Measurements from ENCODE around the gene VIM. TPM values are rescaled to one million over a fixed set of nuclear protein-coding genes. Genes with fewer than 3 reads are reported as not detected.

VIM gene
- total and polyA plus RNA-seq, 8 donors, result 1,589 to 2,224 (median 1,841) TPM

DNA sequence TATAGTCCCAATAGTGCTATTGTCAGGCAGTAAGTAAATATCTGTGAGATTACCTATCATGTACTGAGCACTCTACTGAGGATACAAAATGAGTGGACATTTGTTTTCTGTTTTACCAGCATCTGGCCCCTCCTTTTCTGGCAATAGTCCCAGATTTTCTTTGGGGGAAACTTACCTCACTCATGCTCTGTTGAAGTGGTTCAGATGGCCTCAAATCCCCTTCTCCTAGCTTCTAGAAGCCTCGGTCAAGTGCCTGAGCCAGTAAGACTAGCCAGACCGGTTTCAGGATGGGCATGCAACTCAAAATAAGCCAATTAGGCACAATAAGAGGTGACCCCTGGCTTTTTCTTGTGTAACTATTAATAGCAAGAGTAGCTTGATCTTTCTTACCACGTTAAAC, 46.3 kb upstream of the VIM start:
- TF ChIP-seq, protein P1, sequence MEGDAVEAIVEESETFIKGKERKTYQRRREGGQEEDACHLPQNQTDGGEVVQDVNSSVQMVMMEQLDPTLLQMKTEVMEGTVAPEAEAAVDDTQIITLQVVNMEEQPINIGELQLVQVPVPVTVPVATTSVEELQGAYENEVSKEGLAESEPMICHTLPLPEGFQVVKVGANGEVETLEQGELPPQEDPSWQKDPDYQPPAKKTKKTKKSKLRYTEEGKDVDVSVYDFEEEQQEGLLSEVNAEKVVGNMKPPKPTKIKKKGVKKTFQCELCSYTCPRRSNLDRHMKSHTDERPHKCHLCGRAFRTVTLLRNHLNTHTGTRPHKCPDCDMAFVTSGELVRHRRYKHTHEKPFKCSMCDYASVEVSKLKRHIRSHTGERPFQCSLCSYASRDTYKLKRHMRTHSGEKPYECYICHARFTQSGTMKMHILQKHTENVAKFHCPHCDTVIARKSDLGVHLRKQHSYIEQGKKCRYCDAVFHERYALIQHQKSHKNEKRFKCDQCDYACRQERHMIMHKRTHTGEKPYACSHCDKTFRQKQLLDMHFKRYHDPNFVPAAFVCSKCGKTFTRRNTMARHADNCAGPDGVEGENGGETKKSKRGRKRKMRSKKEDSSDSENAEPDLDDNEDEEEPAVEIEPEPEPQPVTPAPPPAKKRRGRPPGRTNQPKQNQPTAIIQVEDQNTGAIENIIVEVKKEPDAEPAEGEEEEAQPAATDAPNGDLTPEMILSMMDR (IDR thresholded peaks at IDR 0.05), result no peak
- H3K4me1 ChIP-seq, result peaks cover 0 to 6% of the 10 kb centered on the region in 2 donors
- intact Hi-C loops (cut with DNase I), result no loop called here
- no peak overlapping the region for H3K4me3 ChIP-seq
- no peaks in the 10 kb centered on the region for H3K27me3 ChIP-seq
- no peaks in the 10 kb centered on the region for H3K36me3 ChIP-seq
- DNase-seq (peak in 2 of 4 donors; percentile 54 to 79), ATAC-seq (peak; percentile 88)
- H3K27ac ChIP-seq, result no peak overlapping the region
- H3K9me3 ChIP-seq, result no peaks in the 10 kb centered on the region

DNA sequence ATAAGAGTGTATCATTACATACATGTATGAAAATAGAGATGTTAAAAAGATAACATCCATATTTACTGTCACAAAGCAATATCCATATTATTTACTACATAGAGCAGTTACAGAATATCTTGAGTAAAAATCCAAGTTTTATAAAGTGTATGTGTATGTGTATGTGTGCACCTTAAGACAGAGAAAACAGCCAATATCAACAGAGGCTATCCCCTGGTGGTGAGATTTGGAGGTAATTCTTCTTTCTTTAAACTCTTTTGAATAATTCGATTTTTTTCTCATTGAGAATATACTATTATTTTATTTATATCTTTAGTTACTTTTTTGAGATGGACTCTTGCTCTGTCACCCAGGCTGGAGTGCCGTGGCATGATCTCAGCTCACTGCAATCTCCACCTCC, 44.9 kb upstream of the VIM start:
- H3K27ac ChIP-seq, result no peak overlapping the region
- ATAC-seq (no peak), DNase-seq (no peak)
- H3K4me1 ChIP-seq, result peaks cover 0 to 6% of the 10 kb centered on the region in 2 donors
- H3K27me3 ChIP-seq, result no peaks in the 10 kb centered on the region
- intact Hi-C loops (cut with DNase I), result no loop called here
- TF ChIP-seq, protein P1 (IDR thresholded peaks at IDR 0.05), result no peak
- H3K36me3 ChIP-seq, result no peaks in the 10 kb centered on the region
- H3K9me3 ChIP-seq, result no peaks in the 10 kb centered on the region
- H3K4me3 ChIP-seq, result no peak overlapping the region

DNA sequence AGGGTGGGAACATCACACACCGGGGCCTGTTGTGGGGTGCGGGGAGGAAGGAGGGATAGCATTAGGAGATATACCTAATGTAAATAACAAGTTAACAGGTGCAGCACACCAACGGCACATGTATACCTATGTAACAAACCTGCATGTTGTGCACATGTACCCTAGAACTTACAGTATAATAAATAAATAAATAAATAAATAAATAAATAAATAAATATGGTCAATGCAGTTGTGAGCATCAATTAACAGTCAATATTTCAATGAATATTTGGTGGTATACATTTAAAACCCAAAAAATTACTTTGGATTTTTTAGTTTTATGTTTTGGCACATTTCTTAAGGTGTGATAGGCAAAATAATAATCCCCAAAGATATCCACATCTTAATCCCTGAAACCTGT, 42.2 kb upstream of the VIM start:
- no peak for DNase-seq
- TF ChIP-seq, protein P1 (IDR thresholded peaks at IDR 0.05), result no peak
- H3K36me3 ChIP-seq, result no peaks in the 10 kb centered on the region
- H3K27me3 ChIP-seq, result no peaks in the 10 kb centered on the region
- H3K4me3 ChIP-seq, result no peak overlapping the region
- intact Hi-C loops (cut with DNase I), result no loop called here
- H3K27ac ChIP-seq, result no peak overlapping the region
- no peaks in the 10 kb centered on the region for H3K9me3 ChIP-seq
- no peak for ATAC-seq
- H3K4me1 ChIP-seq, result no peaks in the 10 kb centered on the region

DNA sequence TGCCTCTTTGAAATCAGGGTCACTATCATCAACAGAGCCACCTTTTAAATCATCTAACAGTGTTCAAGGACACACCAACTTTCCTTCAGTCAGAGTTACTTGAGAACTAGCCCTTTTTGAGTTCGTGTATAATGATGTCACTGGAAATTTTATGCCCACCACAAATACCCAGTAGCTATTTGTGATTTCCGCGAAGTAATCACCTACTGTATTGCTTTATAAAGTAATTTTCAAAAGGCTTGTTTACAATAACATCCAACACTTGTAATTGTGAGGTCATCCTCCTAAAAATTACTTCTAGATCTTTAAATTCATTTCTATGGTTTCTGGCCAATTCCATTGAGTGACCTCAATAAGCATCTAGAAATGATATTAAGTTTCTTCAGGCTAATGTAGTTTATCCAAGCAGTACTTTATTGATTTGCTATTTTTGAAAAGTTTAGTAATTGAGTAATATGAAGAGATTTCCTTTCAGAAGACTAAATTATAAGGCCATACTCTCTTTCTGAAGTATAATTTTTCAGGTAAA, 39.3 kb upstream of the VIM start:
- H3K27ac ChIP-seq, result no peak overlapping the region
- no peaks in the 10 kb centered on the region for H3K36me3 ChIP-seq
- DNase-seq, result no peak
- H3K27me3 ChIP-seq, result no peaks in the 10 kb centered on the region
- TF ChIP-seq, protein P1 (IDR thresholded peaks at IDR 0.05), result no peak
- ATAC-seq, result no peak
- H3K4me3 ChIP-seq, result no peak overlapping the region
- intact Hi-C loops (cut with DNase I), result no loop called here
- H3K4me1 ChIP-seq, result no peaks in the 10 kb centered on the region
- no peaks in the 10 kb centered on the region for H3K9me3 ChIP-seq

DNA sequence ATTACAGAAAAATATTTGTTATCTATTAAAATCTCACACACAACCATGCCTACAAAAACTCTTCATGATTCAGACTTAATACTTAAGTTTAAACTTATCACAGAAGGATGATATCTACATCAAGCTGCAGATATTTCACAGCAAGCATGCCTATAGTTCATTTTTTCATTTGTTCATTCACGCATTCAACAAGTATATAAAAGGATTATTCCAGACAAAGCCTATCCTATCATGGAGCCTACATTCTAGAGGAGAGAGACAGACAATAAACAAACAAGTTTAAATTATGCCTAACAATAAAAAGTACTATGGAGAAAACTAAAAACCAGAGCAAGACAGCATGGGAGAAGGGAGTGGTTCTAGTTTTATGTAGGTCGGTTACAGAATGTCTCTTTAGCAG, 37.4 kb upstream of the VIM start:
- Histone ChIP-seq H3K4me1 (no peaks in the 10 kb centered on the region), H3K27me3 (no peaks in the 10 kb centered on the region), H3K27ac (no peak overlapping the region), H3K36me3 (no peaks in the 10 kb centered on the region), H3K9me3 (no peaks in the 10 kb centered on the region), H3K4me3 (no peak overlapping the region)
- DNase-seq, result no peak
- no peak for ATAC-seq
- TF ChIP-seq, protein P1 (IDR thresholded peaks at IDR 0.05), result no peak
- intact Hi-C loops (cut with DNase I), result no loop called here
